Choroid plexus epithelial cell (primary cell): Measurements from ENCODE around the gene GNAO1.
A peak's percentile ranks its signal among the peaks of the same experiment; 100 is the strongest.

ENCODE experiments used
- DNase-seq: peaks from one replicate; pipeline ENCODE4 v3.0.0-alpha.2; 2010; ENCODE audit warnings: low read depth
- H3K4me3 ChIP-seq: 2 replicates; pipeline ENCODE4 v1.5.1; 2011; ENCODE audit warnings: low read depth, mild to moderate bottlenecking, control low read depth, low read length, moderate library complexity
- TF ChIP-seq, protein P1 (sequence below): conservative IDR thresholded peaks from 2 replicates; pipeline ENCODE4 v1.5.1; 2011; ENCODE audit warnings: low read depth, mild to moderate bottlenecking, control low read depth, inconsistent platforms, low read length, moderate library complexity

The GNAO1 gene

DNA sequence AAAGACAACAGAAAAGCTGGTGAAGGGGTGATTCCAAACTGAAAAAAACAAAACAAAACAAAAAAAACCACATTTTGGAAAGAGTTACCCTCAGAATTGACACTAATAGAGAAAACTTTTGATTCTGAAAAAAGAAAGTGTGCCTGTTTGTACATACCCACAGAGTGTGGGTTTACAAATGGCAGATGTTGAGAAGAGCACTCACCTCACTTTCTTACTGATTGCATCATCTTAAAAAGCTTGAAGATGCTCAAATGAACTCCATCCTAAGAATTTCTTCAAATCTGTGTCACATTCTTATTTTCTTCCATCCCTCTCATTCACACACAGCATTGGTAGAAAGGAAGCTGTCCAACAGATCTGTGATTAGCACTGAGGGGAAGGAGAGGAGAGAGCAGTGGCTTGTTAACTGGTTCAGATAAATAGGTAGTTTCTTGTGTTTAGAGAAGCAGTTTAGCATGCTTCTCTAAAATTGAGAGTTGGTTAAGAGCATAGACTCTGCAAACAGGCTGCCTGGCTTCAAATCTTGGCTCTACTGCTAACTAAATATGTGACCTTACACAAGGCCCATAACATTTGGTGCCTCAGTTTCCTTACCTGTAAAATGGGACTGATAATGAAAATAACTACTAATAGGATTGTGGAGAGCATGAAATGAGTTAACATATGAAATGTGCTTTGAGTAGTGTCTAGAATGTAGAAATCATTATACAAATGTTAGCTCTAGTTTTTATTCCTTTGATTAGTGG is 6.9 kb downstream of the GNAO1 start:
- H3K4me3 ChIP-seq: no peak overlapping the region
- TF ChIP-seq, protein P1, sequence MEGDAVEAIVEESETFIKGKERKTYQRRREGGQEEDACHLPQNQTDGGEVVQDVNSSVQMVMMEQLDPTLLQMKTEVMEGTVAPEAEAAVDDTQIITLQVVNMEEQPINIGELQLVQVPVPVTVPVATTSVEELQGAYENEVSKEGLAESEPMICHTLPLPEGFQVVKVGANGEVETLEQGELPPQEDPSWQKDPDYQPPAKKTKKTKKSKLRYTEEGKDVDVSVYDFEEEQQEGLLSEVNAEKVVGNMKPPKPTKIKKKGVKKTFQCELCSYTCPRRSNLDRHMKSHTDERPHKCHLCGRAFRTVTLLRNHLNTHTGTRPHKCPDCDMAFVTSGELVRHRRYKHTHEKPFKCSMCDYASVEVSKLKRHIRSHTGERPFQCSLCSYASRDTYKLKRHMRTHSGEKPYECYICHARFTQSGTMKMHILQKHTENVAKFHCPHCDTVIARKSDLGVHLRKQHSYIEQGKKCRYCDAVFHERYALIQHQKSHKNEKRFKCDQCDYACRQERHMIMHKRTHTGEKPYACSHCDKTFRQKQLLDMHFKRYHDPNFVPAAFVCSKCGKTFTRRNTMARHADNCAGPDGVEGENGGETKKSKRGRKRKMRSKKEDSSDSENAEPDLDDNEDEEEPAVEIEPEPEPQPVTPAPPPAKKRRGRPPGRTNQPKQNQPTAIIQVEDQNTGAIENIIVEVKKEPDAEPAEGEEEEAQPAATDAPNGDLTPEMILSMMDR: no peak
- DNase-seq: no peak

DNA sequence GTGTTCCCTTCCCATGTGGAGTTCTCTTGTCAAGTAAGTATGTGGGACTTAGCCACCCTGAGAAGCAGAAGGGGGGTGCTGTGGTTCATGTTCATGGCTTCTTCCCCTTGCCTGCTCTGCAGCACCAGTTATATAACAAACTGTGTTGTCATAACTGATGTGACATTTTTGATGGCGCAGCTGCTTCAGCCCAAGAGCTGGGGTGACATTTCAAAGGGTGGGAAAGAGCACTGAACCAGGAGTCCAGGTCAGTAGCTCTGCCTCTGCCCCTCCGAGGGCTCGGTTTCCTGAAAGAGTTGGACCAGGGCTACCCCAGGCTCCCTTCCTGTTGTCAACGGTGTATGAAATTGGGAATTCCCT is 7.4 kb downstream of the GNAO1 start:
- no peak for DNase-seq
- TF ChIP-seq, protein P1: no peak

DNA sequence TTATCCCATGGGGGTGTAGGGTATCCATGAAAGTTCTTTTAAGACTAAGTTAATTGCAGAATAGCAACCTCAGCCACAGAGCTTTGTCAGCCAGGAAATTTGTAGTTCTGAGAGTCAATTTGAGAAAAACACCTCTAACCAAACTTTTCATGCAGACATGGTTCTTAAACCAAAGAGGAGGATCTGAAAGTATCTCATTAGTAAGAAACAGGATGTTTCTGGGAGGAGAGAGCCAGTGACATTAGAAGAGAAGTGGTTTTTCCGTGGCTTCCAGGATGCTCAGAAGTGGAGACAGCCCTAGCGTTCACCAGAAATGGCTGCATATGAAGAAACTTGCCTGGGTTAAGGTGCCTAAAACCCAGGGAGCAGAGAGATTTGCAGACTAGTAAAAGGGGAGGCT is 7.9 kb downstream of the GNAO1 start:
- no peak overlapping the region for H3K4me3 ChIP-seq
- DNase-seq: no peak
- TF ChIP-seq, protein P1: no peak

More for the DNA sequence above, 7.4 kb downstream of the GNAO1 start:
- H3K4me3 ChIP-seq: no peak overlapping the region

DNA sequence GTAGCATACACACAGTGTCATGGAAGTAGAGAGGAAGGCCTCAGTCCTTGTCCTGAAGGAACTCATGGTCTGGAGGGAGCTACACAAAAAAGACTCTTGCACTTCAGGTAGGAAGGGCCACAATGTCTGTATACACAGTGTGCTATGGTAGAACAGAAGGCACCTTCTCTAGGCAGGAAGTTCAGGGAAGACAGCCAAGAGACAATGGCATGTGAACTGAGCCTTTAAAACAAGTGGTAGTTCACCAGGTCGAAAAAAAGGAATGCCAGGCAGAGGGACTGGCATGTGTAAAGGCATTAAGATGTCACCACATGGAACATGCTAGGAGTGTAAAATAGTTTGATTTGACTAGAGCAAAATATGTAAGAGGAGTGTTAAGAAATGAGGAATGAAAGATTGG is 9.7 kb downstream of the GNAO1 start:
- TF ChIP-seq, protein P1: no peak
- H3K4me3 ChIP-seq: no peak overlapping the region
- DNase-seq: no peak

DNA sequence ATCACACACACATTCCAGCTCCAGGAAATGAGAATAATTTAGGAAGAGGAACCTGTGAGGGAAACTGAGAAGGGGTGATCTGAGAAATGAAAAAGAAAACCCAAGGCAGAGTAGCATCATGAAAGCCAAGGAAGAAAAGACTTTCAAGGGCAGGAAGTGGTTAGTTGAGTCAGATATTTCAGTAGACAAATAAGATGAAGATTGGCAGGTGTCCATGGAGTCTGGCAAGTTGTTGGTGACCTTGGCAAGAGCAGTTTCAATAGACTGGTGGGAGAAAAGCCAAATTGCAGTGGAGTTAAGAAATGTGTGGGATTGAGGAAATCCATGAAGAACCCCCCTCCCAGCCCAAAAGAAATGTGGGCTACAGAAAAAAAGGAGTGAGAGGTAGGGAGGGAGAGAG is 10.7 kb downstream of the GNAO1 start:
- no peak overlapping the region for H3K4me3 ChIP-seq
- no peak for DNase-seq
- TF ChIP-seq, protein P1: no peak

DNA sequence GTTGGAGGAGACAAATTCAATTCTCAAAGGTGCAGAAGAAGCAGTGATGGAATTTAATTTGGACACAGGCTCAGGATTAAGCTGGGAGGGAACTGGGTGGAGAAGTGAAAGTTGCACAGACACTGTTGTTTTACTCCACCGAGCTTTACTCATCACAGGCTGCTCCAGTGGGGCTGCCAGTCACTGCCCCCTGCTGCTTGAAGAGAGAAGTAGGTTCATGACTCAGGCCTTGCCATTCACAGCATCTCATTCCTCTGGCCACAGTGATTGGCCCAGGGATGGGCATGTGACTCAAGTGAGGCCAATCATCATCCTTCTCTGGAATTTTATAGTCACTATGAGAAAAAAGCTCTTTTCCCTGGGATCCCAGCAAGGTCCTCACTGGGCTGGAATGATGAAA is 11.8 kb downstream of the GNAO1 start:
- H3K4me3 ChIP-seq: no peak overlapping the region
- DNase-seq: peak; percentile 9
- TF ChIP-seq, protein P1: peak; percentile 16

DNA sequence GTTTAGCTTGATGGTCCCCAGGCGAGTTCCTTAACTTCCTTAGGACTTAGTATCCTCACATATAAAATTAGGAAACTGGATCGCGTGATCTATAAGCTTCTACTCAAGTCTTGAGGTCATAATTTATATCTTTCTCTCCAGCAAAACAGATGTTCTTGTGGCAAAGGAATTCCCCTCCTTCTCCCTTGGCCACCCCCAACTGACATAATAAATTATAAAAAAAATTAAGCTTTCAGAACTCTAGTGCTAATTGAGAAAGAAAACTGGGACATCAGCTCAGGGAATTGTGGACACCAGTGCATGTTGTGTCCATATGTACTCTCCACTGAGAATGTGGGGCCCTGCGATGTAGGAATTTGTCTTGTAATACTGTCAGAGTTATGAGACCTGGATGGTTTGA is 13.5 kb downstream of the GNAO1 start:
- no peak overlapping the region for H3K4me3 ChIP-seq
- DNase-seq: no peak
- TF ChIP-seq, protein P1: no peak
